Colon (tissue), 2 donors: Measurements from ENCODE around the gene SLC9A3.

Source experiments
- FAIRE-seq: peaks from 2 replicates; lab custom pipeline; 2012; peaks lifted over from hg19 to GRCh38; lab: Jason Lieb, UNC
- donor health status: control.
- donor health status: control.

SLC9A3 gene

DNA sequence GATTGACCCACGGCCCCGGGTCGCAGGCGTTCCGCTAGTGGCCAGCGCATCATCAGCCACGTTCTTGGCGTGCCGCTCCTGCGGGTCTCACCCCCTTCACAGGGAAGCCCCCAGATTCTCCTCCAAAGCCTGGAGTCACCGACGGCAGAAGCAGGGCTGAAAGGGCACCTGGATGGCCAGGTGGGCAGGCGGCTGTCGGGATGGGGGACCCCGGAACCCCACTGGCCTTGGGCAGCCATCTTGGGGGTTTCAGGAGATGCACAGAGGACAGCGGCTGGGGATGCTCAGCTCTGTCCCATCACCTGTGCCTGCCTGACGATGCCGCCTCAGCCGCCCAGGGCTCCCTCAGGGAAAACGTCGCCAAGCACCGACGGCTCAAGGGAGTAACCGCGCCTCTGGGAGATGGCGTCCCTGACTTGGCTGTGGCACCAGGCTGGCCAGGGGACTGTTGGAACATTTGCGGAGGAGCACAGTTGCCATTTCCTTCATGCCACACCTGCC is 14.1 kb upstream of the SLC9A3 start:
- no peak for FAIRE-seq

DNA sequence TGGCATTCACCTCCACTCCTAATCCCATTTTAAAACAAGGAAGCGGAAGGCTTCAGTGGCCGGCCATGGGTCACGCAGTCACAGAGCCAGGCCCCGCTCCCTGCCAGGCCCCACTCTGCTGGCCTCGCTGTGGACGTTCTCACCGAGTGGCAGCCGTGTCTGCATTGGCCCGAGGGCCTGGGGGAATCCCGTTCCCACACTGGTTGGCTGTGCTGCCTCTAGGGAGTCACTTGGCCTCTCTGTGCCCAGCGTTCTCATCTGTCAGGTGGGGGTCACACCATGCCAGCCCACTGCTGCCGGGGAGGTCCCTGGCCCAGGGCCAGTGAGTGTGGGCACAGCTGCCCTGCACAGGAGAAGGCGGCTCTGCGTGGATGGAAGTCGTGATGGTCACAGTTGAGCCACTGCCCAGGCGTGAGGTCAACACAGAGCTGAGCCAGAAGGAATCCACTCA is 13.4 kb upstream of the SLC9A3 start:
- FAIRE-seq: no peak

DNA sequence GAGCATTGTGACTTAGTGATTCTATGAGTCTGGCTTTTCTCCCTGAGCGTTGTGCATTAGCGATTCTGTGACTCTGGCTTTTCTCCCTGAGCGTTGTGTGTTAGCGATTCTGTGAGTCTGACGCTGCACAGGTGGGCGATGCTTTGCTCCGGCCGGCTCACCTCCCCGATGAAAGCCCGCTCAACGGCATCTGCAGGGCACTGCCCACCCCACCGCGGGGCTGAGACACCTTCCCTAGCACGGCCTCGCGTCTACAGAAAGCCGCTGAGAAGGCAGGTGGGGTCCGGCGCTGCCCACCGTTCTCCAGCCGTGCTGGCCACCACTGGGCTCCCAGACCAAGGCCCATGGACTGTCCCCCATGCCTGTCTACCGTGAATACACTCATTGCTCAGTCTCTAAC is 12.8 kb upstream of the SLC9A3 start:
- no peak for FAIRE-seq

DNA sequence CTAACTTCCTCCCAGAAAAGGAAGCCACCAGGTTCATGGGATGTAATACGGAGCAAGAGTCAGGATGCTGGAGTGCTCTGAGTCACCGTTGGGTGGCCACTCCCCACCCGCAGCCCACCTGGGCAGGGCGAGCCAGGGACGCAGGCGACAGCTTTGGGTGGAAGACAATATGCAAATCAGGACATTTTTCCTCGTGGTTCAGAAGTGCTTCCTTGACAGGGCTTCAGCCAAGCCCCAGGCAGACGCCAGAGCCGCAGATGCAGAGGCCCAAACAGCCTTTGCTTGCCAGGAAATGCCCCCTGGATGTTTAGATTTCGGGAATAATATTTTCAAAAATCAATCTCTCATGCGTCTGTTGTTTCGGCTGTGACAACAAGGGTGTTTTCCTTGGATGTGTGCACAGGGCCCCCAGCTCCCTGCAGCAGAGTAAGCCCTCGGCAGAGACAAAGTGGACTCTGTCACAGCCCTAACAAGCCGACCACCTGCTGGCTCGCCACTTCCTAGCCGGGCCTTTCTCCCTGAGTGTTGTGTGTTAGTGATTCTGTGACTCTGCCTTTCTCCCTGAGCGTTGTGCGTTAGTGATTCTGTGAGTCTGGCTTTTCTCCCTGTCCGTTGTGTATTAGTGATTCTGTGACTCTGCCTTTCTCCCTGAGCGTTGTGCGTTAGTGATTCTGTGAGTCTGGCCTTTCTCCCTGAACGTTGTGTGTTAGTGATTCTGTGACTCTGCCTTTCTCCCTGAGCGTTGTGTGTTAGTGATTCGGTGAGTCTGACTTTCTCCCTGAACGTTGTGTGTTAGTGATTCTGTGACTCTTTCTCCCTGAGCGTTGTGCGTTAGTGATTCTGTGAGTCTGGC is 11.8 kb upstream of the SLC9A3 start:
- no peak for FAIRE-seq

DNA sequence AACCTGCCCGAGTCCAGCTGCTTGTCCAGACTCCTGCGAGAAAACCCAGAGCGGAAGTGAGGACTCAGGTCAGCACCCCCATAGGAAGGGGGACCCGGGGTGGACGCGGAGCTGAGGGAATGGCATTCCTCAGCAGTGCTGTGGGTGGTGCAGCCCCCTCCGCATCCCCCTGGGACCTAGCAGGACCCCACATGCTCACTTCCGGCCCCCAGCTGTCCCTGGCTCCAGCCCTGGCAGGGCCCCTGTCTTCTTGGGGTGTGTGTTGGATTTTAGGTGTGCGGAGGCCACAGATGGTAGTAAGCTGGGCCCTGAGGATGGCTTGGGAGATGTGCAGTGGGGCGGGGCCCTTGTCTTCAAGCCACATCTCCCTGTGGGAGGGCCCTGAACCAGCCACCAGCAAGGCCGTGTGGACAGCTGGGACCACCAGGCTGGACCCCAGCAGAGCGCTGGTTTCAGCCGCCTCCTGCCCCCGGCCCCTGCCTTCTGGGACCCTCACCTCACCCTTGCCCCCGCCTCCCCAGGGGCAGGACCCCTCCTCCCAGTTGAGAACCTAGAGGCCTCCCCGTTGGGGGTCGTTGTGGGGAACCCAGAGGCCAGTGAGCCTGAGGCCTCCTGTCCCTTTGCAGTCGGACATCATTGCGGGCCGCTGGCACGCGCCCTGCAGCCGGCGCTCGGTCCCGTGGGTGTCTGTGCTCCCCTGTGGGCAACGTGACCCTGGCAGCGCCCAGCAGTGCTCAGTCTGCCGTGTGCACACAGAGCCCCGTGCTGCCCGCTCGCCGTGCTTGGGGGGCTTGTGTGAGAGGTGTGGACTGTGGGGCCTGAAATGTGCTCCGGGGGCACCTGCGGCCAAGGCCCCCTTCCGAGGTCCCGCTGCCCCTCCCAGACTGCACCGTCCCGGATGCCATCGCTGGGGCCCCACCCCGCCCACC is 10.8 kb upstream of the SLC9A3 start:
- no peak for FAIRE-seq

GRCh38 chr5:533955-534742 is 9.9 kb upstream of the SLC9A3 start:
- no peak for FAIRE-seq

DNA sequence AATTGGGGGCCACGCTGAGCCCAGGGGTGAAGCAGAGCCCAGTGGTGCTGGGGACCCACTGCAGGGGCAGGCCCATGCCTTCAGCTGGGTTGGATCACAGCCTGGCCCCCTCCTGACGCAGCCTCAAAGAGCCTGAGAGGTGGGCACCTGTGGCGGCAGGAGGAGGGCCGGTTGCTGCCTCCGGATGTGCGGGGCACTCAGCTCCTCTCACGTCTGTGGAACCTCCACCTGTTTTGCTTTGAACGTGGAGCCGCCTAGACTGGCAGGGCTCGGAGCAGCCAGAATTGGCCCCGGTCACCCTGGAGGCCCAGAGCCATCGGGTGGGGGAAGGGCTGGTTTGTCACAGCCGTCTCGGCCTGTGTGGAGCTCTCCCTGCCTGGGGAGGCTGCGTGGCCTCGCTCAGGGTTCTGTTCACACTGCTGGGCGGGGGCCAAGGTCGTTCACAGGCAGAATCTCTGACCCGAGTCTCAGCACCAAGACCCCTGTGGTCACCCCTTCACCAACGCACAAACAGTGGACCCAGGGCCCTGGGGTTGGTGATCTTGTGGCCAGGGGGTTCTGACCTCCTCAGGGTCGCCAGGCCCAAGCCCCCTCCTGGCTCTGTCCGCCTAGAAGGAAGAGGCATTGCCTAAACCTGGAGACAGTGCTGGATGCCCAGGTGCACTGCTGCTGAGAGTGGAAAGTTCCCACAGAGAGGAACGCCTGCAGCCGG is 9.2 kb upstream of the SLC9A3 start:
- FAIRE-seq: no peak

DNA sequence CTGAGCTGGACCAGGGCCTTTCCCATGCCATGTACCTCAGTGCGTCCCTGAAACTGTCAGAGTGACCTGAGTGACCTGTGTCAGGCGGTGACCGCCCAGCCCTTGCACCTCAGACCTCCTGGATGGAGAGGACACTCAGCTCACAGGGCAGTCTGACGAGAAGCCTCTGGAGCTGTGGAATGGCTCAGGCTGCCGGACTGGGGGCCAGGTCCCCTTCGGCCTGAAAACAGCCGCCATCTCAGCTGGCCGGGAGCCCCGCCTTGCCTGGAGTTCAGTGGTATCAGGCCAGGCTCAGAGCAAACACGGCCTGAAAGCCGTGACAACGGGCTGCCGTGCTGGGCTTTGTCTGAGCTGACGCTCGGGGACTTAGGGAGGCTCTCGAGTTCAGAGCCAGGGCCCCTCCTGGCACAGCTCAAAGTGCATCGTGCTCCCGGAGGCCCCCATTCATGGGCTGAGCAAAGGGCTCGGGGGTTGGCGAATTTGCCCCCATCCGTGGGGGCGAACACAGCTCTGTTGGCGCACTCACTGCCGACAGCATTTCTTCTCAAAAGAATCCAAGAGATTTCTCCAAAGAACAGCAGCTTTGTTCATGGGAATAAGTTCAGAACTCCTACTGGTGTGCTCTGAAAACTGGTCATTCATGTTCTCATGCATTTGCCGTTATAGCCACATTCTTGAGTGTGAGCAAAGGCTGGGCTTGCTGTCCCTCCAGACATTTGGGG is 8.4 kb upstream of the SLC9A3 start:
- FAIRE-seq: no peak

- FAIRE-seq: no peak
These were observed 7.6 kb upstream of the SLC9A3 start for GRCh38 chr5:531749-532315.

DNA sequence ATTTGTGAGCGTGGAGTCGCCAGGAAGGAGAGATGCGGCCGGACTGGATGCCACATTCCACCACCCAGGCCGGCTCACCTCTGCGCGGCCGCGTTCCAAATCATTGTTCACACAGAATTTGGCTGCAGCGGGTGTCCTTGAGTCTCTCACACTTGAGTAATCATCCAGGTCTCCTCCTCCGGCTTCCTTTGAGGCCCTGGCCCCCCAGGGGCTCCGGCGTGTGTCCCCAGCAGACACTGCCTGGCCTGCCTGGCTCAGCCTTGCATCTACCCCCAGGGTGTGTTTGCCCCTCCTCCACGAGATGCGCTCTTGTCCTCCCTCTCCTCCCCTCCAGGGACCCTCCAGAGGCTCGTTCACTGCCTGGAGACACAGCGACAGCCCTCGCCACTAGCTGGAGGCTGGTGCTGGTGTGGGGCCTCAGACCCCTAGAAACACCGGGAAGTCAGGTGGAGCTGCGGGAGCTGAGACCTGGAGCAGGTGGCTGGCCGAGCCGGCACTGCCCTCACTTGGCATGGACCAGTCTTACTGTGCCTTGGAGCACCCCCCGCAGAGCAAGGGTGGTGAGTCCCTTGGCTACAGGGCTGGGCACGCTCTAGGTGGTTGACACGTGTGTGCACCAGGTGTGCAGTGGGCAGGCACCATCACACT is 7.0 kb upstream of the SLC9A3 start:
- FAIRE-seq: no peak

GRCh38 chr5:530001-530955 is 6.0 kb upstream of the SLC9A3 start:
- no peak for FAIRE-seq

DNA sequence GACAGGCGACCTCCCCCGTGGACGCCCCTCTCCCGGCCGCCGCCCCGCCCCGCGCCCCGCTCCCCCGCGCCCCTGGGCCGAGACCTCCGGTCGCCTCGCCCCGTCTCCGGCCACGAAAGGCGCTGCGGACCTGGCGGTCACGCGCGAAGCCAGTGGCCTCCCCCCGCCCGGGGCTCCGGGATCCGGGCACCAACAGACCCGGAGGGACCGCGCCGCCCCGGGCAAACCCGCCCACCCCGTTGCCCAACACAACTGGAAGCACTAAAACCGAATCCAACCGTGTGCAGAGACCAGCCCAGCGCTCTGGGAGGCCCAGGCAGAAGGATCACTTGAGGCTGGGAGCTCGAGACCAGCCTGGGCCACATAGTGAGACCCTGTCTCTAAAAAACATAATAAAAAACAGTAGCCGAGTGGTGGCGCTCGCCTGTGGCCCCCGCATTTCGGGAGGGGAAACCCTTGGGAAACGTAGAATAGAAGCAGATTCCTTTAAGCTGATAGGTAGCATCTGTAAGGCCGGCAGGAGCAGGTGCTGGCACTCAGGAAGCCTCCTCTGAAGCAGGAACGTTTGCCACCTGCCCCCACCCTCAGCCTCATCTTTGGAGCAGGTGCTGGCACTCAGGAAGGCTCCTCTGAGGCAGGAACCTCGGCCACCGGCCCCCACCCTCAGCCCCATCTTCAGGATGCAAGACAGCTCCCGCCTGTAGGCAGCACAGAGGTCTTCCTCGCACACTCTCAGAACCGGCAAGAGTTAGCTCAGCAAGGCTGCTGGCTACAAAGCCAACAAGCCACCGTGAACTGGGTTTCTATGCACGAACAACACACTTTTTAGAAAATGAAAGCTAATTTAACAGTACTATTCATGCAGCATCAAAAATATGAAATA is 4.6 kb upstream of the SLC9A3 start:
- no peak for FAIRE-seq

DNA sequence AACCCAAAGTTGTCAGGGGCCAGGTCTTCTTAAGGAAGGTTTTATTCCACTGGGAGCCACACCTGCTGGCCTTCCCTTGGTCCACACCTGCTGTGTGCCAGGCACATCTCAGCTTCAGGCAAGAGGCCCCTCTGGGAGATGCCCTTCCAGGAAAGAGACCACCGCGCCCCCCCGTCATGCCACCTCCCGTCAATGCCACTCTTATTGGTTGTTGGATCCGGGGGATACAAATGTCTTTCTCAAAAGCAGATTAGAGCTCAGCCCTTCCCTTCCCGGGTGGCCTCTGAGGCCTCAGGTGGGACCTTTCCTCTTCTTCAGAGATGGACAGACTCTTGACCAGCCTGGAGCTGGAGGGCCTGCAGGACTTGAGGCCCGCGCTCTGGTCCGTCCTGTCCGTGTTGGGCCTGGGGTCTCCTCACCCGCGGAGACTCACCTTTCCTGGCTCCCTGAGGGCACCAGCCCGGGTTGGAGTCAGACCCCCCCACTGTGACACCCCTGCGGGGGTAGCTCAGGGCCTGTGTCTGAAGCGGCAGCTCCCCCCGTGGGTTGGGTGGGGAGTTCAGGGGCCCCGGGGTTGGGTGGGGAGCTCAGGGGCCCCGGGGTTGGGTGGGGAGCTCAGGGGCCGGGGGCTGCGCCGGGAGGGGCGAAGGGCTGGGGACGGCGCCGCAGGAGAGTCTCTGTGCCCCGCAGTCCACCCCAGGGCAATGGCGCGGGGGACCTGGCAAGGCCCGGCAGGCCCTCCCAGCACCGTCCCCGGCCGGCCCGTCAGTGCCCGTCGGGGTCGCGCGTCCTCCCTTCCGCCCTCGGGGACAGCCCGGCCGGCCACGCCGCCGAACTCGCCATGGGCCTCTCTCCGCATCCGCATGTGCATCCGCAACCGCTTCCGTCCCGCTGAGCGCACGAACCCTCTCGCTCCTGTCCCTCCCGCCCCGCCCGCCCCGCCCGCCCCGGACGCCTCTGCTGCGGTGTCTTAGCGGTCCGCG is 3.7 kb upstream of the SLC9A3 start:
- FAIRE-seq: no peak

GRCh38 chr5:526456-527088 is 2.3 kb upstream of the SLC9A3 start:
- FAIRE-seq: no peak

DNA sequence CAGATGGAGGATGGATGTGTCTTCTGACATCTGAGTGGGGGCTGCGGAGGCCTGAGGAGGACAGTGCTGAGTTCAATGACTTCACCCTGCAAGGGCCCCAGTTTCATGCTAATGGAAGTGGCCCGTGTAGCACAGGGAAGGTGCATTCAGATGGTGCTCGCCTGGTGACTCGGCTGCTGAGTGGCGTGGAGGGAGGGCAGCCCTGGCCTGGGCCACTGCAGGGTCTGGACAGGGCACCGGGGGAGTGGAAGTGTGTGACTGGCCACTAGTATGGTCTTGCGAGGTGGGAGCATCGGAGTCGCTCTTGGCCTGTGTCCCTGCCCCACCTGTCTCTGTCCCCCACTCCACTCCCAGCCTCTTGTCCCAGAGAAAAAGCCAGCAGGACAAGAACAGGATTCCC is 1.7 kb upstream of the SLC9A3 start:
- FAIRE-seq: no peak
